GM23338 (cell line): ENCODE measurements around the gene PRR35. TPM values are rescaled to one million over a fixed set of nuclear protein-coding genes. Genes with fewer than 3 reads are reported as not detected.

Source experiments
- ATAC-seq: fragments of 200-7000 bp; cut with Tn5 transposase; 3 replicates; pipeline ENCODE4 v1.9.1; 2020
- DNase-seq: peaks from one replicate; pipeline ENCODE4 v3.0.0-alpha.2; 2015; ENCODE audit warnings: low spot score
- H2AFZ ChIP-seq: fragments of 200-600 bp; sonication (generic); 2 replicates; pipeline ENCODE4 v1.8.0; 2016; ENCODE audit warnings: antibody characterized with exemption, mild to moderate bottlenecking, moderate library complexity
- H3F3A ChIP-seq: fragments of 200-600 bp; sonication (generic); replicated peaks from 2 replicates; pipeline ENCODE4 v1.8.0; 2017; ENCODE audit warnings: antibody characterized with exemption, mixed run types, low read depth
- H3K27ac ChIP-seq: fragments of 200-600 bp; sonication (generic); 2 replicates; pipeline ENCODE4 v1.6.1; 2016; ENCODE audit warnings: low read depth
- H3K27me3 ChIP-seq: fragments of 200-600 bp; sonication (generic); 2 replicates; pipeline ENCODE4 v1.8.0; 2016; ENCODE audit warnings: mild to moderate bottlenecking, mixed run types, moderate library complexity; ENCODE audit not compliant: insufficient read depth
- H3K36me3 ChIP-seq: fragments of 200-600 bp; sonication (generic); 2 replicates; pipeline ENCODE4 v1.8.0; 2016; ENCODE audit warnings: mild to moderate bottlenecking; ENCODE audit not compliant: insufficient read depth
- H3K4me1 ChIP-seq: fragments of 200-600 bp; sonication (generic); 2 replicates; pipeline ENCODE4 v1.8.0; 2016; ENCODE audit warnings: mild to moderate bottlenecking, moderate library complexity; ENCODE audit not compliant: insufficient read depth
- H3K4me2 ChIP-seq: fragments of 200-600 bp; sonication (generic); 2 replicates; pipeline ENCODE4 v1.7.1; 2017; ENCODE audit warnings: mixed run types
- H3K4me3 ChIP-seq: fragments of 200-600 bp; sonication (generic); 2 replicates; pipeline ENCODE4 v1.6.1; 2016; ENCODE audit warnings: mixed run types
- H3K79me2 ChIP-seq: fragments of 200-600 bp; sonication (generic); replicated peaks from 2 replicates; pipeline ENCODE4 v1.8.0; 2017; ENCODE audit warnings: mild to moderate bottlenecking; ENCODE audit not compliant: insufficient read depth
- H3K9me2 ChIP-seq: fragments of 200-600 bp; sonication (generic); 2 replicates; pipeline ENCODE4 v1.8.0; 2017; ENCODE audit not compliant: insufficient read depth
- H4K20me1 ChIP-seq: fragments of 200-600 bp; sonication (generic); replicated peaks from 2 replicates; pipeline ENCODE4 v1.8.0; 2017; ENCODE audit warnings: mild to moderate bottlenecking; ENCODE audit not compliant: insufficient read depth
- H3K27ac Mint-ChIP-seq: 2 replicates; pipeline ENCODE4 v1.8.0; 2020; ENCODE audit warnings: inconsistent platforms, mild to moderate bottlenecking, moderate library complexity, mixed read lengths
- H3K27me3 Mint-ChIP-seq: 3 replicates; pipeline ENCODE4 v1.8.0; 2022; ENCODE audit warnings: low read depth, mild to moderate bottlenecking, moderate library complexity, mixed read lengths, inconsistent platforms; ENCODE audit not compliant: insufficient read depth, poor library complexity
- H3K36me3 Mint-ChIP-seq: 3 replicates; pipeline ENCODE4 v1.8.0; 2021; ENCODE audit warnings: low read depth, mild to moderate bottlenecking, inconsistent platforms, moderate library complexity, mixed read lengths
- H3K4me1 Mint-ChIP-seq: 3 replicates; pipeline ENCODE4 v1.8.0; 2020; ENCODE audit warnings: mild to moderate bottlenecking, inconsistent platforms, mixed read lengths
- H3K4me3 Mint-ChIP-seq: 3 replicates; pipeline ENCODE4 v1.8.0; 2021; ENCODE audit warnings: moderate library complexity, mild to moderate bottlenecking, inconsistent platforms, mixed read lengths
- H3K9me3 Mint-ChIP-seq: 3 replicates; pipeline ENCODE4 v1.8.0; 2020; ENCODE audit warnings: moderate library complexity, mild to moderate bottlenecking, inconsistent platforms, mixed read lengths
- CREB1 ChIP-seq: fragments of 250-450 bp; sonication (Bioruptor Pico); IDR thresholded peaks from 2 replicates; pipeline ENCODE4 v1.5.0; 2020; ENCODE audit warnings: low read depth, mild to moderate bottlenecking, moderate library complexity
- POLR2AphosphoS5 ChIP-seq: IDR thresholded peaks from 2 replicates; pipeline ENCODE4 v1.6.1; 2016; ENCODE audit warnings: antibody characterized with exemption, low read depth
- STAT1 ChIP-seq: IDR thresholded peaks from one replicate; pipeline ENCODE4 v1.6.1; 2016; ENCODE audit warnings: antibody characterized with exemption; ENCODE audit not compliant: unreplicated experiment
- ZNF331 ChIP-seq: fragments of 250-450 bp; sonication (Bioruptor Pico); IDR thresholded peaks from 2 replicates; pipeline ENCODE4 v1.5.0; 2020; ENCODE audit warnings: low read depth, mild to moderate bottlenecking, moderate library complexity
- polyA plus RNA-seq: library from polyadenylated mRNA; unstranded; fragments of >200 nt; fragmentation: Nextera tagmentation; extraction: Ambion mirVana; gene quantifications from 2 replicates; pipeline ENCODE4 v1.2.1, GENCODE V29; 2016
- total RNA-seq: library from RNA; depleted of rRNA; stranded (reverse); fragments of >200 nt; shearing (Covaris generic); gene quantifications from 2 replicates; pipeline ENCODE4 v1.2.3, GENCODE V29; 2014
- TF ChIP-seq, protein P1 (sequence below): fragments of 250-450 bp; sonication (Bioruptor Pico); IDR thresholded peaks from 2 replicates; pipeline ENCODE4 v1.5.0; 2020; ENCODE audit warnings: mild to moderate bottlenecking, moderate library complexity
- TF ChIP-seq, protein P2 (sequence below): IDR thresholded peaks from 2 replicates; pipeline ENCODE4 v1.6.1; 2016; ENCODE audit warnings: antibody characterized with exemption
- TF ChIP-seq, protein P3 (sequence below), 2 experiments: fragments of 200-600 bp in 1 of 2; sonication (generic) in 1 of 2; conservative IDR thresholded peaks; 2 replicates each; pipeline versions ENCODE4 v1.5.1 to v1.6.1; 2016 to 2017; ENCODE audit warnings: antibody characterized with exemption in 2 of 2, low read depth in 2 of 2, mild to moderate bottlenecking in 2 of 2, moderate library complexity in 1 of 2

Gene PRR35
- total and polyA plus RNA-seq, 2 experiments from 2014 or later, result 0.32 to 1.4 TPM

DNA sequence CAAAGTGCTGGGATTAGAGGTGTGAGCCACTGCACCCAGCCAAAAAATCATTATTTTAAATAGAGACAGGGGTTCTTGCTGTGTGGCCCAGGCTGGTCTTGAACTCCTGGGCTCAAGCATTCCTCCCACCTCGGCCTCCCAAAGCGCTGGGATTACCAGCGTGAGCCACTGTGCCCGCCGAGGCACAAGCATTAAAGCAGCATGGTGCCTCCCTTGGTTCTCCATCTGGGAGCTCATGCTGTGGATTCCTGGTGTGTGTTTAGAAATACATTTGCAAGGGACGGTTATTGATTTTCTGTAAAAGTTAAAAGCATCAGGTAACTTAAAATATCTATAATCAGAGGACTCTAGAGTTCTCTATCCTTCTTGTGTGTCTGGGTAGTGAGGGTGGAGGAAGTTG, 47.4 kb upstream of the PRR35 start (continued):
- TF ChIP-seq, protein P1, sequence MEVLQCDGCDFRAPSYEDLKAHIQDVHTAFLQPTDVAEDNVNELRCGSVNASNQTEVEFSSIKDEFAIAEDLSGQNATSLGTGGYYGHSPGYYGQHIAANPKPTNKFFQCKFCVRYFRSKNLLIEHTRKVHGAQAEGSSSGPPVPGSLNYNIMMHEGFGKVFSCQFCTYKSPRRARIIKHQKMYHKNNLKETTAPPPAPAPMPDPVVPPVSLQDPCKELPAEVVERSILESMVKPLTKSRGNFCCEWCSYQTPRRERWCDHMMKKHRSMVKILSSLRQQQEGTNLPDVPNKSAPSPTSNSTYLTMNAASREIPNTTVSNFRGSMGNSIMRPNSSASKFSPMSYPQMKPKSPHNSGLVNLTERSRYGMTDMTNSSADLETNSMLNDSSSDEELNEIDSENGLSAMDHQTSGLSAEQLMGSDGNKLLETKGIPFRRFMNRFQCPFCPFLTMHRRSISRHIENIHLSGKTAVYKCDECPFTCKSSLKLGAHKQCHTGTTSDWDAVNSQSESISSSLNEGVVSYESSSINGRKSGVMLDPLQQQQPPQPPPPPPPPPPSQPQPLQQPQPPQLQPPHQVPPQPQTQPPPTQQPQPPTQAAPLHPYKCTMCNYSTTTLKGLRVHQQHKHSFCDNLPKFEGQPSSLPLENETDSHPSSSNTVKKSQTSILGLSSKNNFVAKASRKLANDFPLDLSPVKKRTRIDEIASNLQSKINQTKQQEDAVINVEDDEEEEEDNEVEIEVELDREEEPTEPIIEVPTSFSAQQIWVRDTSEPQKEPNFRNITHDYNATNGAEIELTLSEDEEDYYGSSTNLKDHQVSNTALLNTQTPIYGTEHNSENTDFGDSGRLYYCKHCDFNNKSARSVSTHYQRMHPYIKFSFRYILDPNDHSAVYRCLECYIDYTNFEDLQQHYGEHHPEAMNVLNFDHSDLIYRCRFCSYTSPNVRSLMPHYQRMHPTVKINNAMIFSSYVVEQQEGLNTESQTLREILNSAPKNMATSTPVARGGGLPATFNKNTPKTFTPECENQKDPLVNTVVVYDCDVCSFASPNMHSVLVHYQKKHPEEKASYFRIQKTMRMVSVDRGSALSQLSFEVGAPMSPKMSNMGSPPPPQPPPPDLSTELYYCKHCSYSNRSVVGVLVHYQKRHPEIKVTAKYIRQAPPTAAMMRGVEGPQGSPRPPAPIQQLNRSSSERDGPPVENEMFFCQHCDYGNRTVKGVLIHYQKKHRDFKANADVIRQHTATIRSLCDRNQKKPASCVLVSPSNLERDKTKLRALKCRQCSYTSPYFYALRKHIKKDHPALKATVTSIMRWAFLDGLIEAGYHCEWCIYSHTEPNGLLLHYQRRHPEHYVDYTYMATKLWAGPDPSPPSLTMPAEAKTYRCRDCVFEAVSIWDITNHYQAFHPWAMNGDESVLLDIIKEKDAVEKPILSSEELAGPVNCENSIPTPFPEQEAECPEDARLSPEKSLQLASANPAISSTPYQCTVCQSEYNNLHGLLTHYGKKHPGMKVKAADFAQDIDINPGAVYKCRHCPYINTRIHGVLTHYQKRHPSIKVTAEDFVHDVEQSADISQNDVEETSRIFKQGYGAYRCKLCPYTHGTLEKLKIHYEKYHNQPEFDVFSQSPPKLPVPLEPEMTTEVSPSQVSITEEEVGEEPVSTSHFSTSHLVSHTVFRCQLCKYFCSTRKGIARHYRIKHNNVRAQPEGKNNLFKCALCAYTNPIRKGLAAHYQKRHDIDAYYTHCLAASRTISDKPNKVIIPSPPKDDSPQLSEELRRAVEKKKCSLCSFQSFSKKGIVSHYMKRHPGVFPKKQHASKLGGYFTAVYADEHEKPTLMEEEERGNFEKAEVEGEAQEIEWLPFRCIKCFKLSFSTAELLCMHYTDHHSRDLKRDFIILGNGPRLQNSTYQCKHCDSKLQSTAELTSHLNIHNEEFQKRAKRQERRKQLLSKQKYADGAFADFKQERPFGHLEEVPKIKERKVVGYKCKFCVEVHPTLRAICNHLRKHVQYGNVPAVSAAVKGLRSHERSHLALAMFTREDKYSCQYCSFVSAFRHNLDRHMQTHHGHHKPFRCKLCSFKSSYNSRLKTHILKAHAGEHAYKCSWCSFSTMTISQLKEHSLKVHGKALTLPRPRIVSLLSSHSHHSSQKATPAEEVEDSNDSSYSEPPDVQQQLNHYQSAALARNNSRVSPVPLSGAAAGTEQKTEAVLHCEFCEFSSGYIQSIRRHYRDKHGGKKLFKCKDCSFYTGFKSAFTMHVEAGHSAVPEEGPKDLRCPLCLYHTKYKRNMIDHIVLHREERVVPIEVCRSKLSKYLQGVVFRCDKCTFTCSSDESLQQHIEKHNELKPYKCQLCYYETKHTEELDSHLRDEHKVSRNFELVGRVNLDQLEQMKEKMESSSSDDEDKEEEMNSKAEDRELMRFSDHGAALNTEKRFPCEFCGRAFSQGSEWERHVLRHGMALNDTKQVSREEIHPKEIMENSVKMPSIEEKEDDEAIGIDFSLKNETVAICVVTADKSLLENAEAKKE, result no peak
- no peak for TF ChIP-seq POLR2AphosphoS5

DNA sequence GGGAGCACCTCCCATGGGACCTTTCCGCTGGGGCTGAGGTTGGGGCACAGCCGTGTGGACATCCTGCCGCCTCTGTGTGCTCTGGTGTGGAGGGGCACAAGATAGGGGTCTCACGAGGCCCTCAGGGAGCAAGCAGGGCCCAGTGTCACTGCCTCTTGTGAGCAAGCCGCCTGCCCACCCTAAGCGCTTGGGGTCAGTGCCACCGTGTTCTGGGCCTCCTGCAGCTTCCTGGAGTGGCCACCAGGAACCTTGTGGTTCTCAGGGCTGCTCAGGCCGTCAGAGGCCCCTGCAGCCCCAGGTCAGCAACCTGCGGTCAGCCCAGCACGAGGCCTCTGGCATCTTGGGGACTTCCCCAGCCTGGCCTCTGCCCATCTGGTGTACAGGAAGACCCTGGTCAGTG, 46.2 kb upstream of the PRR35 start:
- H3K4me3 Mint-ChIP-seq, result no peak overlapping the region
- H3K4me3 ChIP-seq, result no peak overlapping the region
- no peak overlapping the region for H2AFZ ChIP-seq
- no peaks in the 10 kb centered on the region for H3K79me2 ChIP-seq
- H3K4me1 Mint-ChIP-seq, result no peaks in the 10 kb centered on the region
- no peak overlapping the region for H3K27ac Mint-ChIP-seq
- no peaks in the 10 kb centered on the region for H3K27me3 ChIP-seq
- H3K36me3 Mint-ChIP-seq, result peaks cover 14% of the 10 kb centered on the region; the same call in 2 of the 3 replicates
- H3K9me2 ChIP-seq, result no peaks in the 10 kb centered on the region
- H3F3A ChIP-seq, result no peaks in the 10 kb centered on the region
- H3K27ac ChIP-seq, result no peak overlapping the region
- no peaks in the 10 kb centered on the region for H4K20me1 ChIP-seq
- DNase-seq (no peak), ATAC-seq (no peak)
- H3K4me1 ChIP-seq, result no peaks in the 10 kb centered on the region
- H3K4me2 ChIP-seq, result no peak overlapping the region
- H3K27me3 Mint-ChIP-seq, result peaks cover 13% of the 10 kb centered on the region
- no peaks in the 10 kb centered on the region for H3K36me3 ChIP-seq
- H3K9me3 Mint-ChIP-seq, result no peaks in the 10 kb centered on the region
- TF ChIP-seq, protein P1, result no peak
- TF ChIP-seq, protein P2, sequence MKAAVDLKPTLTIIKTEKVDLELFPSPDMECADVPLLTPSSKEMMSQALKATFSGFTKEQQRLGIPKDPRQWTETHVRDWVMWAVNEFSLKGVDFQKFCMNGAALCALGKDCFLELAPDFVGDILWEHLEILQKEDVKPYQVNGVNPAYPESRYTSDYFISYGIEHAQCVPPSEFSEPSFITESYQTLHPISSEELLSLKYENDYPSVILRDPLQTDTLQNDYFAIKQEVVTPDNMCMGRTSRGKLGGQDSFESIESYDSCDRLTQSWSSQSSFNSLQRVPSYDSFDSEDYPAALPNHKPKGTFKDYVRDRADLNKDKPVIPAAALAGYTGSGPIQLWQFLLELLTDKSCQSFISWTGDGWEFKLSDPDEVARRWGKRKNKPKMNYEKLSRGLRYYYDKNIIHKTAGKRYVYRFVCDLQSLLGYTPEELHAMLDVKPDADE, result no peak
- TF ChIP-seq STAT1 (no peak), ZNF331 (CRISPR knock-in tag) (no peak), CREB1 (CRISPR knock-in tag) (no peak)
- TF ChIP-seq, protein P3, sequence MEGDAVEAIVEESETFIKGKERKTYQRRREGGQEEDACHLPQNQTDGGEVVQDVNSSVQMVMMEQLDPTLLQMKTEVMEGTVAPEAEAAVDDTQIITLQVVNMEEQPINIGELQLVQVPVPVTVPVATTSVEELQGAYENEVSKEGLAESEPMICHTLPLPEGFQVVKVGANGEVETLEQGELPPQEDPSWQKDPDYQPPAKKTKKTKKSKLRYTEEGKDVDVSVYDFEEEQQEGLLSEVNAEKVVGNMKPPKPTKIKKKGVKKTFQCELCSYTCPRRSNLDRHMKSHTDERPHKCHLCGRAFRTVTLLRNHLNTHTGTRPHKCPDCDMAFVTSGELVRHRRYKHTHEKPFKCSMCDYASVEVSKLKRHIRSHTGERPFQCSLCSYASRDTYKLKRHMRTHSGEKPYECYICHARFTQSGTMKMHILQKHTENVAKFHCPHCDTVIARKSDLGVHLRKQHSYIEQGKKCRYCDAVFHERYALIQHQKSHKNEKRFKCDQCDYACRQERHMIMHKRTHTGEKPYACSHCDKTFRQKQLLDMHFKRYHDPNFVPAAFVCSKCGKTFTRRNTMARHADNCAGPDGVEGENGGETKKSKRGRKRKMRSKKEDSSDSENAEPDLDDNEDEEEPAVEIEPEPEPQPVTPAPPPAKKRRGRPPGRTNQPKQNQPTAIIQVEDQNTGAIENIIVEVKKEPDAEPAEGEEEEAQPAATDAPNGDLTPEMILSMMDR (conservative IDR thresholded peaks at IDR 0.05; ENCODE audit: low read depth in 2 of 2), result no peak
